Fibroblast of villous mesenchyme (primary cell): ENCODE data around the gene ZNF490. TPM values are rescaled to one million over a fixed set of nuclear protein-coding genes. Genes with fewer than 3 reads are reported as not detected.
"Not testable (repeated sequence)": the region's sequence is repeated elsewhere in the genome, so short reads cannot be mapped to it uniquely, and the experiment has no call there.

Source experiments
- DNase-seq: peaks from one replicate; pipeline ENCODE4 v3.0.0-alpha.2; 2010; ENCODE audit warnings: low read depth
- H3K4me3 ChIP-seq: 2 replicates; pipeline ENCODE4 v1.5.1; 2011; ENCODE audit warnings: low read depth, mild to moderate bottlenecking, low read length
- total RNA-seq: library from RNA; depleted of rRNA; stranded (reverse); fragments of >200 nt; gene quantifications from 2 replicates; pipeline ENCODE4 v1.2.3, GENCODE V29; 2012
- TF ChIP-seq, protein P1 (sequence below): IDR thresholded peaks from 2 replicates; pipeline ENCODE4 v1.5.1; 2012; ENCODE audit warnings: low read depth, mild to moderate bottlenecking, low read length; ENCODE audit not compliant: insufficient read depth

The ZNF490 gene
- total RNA-seq, 1 donor, result 7.8 TPM

DNA sequence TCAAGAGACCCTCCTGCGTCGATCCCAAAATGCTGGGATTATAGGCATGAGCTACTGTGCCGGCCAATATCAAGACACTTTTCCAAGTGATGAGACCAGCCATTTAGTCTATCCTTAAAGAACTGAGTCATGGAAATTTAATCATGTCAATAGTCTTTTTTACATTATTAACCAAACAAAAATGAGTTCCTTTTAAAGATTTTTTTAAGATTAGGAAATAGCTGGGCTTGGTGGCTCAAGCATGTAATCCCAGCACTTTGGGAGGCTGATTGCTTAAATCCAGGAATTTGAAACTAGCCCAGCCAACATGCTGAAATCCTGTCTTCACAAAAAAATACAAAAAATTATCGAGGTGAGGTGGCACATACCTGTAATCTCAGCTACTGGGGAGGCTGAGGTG is 42.7 kb downstream of the ZNF490 start:
- no peak overlapping the region for H3K4me3 ChIP-seq
- TF ChIP-seq, protein P1, sequence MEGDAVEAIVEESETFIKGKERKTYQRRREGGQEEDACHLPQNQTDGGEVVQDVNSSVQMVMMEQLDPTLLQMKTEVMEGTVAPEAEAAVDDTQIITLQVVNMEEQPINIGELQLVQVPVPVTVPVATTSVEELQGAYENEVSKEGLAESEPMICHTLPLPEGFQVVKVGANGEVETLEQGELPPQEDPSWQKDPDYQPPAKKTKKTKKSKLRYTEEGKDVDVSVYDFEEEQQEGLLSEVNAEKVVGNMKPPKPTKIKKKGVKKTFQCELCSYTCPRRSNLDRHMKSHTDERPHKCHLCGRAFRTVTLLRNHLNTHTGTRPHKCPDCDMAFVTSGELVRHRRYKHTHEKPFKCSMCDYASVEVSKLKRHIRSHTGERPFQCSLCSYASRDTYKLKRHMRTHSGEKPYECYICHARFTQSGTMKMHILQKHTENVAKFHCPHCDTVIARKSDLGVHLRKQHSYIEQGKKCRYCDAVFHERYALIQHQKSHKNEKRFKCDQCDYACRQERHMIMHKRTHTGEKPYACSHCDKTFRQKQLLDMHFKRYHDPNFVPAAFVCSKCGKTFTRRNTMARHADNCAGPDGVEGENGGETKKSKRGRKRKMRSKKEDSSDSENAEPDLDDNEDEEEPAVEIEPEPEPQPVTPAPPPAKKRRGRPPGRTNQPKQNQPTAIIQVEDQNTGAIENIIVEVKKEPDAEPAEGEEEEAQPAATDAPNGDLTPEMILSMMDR, result no peak
- peak; percentile 19 for DNase-seq

DNA sequence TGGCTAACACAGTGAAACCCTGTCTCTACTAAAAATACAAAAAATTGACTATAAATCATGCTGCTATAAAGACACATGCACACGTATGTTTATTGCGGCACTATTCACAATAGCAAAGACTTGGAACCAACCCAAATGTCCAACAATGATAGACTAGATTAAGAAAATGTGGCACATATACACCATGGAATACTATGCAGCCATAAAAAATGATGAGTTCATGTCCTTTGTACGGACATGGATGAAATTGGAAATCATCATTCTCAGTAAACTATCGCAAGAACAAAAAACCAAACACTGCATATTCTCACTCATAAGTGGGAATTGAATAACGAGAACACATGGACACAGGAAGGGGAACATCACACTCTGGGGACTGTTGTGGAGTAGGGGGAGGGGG is 44.2 kb downstream of the ZNF490 start:
- H3K4me3 ChIP-seq, result not testable (repeated sequence)

DNA sequence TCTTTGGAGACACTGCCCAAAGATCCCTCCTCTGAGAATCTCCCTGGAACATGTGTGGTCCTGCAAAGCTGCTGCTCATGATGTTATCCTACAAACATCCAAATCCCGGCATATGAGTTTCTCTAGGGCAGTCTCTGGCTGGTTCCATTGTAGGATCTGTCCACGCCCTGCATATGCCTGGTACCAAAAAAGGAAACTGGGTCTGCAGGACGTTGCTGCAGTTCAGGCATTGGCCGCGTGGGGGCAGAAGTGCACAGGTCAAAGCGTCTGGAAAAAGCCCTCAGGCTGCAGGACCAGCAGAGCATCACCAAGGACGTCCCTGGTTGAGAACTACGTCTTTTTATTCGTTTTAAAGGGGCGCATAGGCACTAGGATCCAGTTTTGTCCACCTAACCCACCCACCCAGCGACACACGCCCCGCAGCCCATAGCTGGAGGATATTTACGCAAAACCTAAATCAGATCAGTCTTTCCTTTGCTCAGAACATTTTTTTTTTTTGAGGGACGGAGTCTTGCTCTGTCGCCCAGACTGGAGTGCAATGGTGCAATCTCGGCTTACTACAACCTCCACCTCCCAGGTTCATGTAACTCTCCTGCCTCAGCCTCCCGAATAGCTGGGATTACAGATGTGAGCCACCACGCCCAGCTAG is 46.5 kb downstream of the ZNF490 start:
- no peak overlapping the region for H3K4me3 ChIP-seq
- TF ChIP-seq, protein P1, result peak; percentile 97
- peak; percentile 87 for DNase-seq

More for the DNA sequence above, 44.2 kb downstream of the ZNF490 start:
- DNase-seq, result not testable (repeated sequence)

DNA sequence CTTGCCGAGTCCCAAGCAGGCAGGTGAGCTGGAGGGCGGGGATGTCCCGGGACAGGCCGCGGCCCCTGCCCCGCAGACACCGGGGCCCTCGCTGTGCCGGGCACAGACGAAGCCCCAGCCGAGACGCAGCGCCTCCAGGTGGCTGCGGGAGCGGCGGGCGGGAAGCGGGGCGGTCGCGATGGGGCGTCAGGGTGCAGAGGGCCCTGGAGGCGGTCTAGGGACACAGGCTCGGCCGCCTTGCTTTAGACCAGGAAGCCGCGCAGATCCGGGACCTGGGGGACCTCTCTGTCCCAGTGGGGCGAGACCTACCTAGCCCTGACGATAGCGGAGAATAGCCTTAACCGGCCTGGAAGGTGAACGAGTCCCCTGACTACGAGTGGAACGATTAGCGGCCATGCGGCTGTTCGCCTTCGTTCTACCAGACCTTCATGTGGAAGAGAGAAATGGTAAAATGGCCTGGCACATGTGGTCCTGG is 55.1 kb downstream of the ZNF490 start:
- TF ChIP-seq, protein P1, result no peak
- DNase-seq, result no peak
- no peak overlapping the region for H3K4me3 ChIP-seq

DNA sequence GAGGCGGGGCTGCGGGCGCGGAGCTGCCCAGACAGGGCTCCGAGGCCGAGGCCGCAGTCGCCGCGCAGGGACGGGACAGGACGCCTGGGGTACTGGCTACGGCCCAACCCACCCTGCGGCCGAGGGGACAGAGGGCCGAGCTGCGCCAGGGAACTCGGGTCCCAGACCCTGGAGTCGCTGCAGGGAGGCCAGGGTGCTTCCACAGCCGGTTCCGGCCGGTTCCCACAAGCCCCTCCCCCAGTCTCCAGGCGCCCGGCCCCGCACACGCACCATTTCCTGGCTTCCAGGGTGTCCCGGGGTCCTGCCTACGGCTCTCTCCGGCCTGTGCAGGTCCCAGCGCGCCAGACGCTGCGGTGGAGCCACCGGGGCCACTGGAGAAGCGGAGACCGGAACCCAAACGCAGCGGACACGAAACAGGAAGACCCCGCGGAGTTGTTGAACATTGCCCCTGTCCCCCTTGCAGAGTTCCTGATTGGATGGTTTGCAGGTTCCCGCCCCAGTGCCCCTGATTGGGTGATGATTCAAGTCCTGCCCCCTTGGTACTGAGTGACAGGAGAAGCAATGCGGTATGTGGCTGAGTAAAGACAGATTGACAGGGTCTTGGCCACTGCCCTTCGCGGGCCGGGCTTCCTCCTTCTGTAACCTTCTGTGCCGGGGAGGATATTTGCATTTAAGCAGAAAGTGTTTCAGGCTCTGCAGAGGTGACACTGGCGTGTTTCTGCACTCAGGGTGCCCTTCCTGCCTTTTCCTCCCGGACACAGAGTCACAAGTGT is 59.4 kb downstream of the ZNF490 start, which contains the start of gene ZNF564:
ZNF564 (minus strand) TSS at position 423 of the 773 bp plus-strand sequence; CDS start at position 273, 150 bp downstream.
- peak; percentile 98 for DNase-seq
- peak within 1 kb of the TSS; percentile 93 for H3K4me3 ChIP-seq
- TF ChIP-seq, protein P1, result peak; percentile 15

DNA sequence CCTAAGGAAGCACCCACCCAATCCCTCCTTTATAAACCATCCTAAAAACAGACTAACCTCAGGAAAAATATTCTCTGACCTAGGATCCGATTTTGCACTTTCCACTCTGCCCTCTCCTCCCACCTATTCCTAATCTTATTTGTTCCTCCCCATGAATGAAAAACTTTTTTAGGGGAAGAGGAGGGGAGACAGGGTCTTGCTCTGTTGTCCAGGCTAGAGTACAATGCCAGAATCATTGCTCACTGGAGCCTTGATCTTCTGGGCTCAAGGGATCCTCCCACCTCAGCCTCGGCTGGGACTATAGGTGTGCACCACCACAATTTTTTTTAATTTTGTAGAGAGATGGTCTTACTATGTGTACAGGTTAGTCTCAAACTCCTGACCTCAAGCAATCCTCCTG is 63.7 kb downstream of the ZNF490 start:
- no peak for DNase-seq
- no peak overlapping the region for H3K4me3 ChIP-seq
- TF ChIP-seq, protein P1, result no peak

DNA sequence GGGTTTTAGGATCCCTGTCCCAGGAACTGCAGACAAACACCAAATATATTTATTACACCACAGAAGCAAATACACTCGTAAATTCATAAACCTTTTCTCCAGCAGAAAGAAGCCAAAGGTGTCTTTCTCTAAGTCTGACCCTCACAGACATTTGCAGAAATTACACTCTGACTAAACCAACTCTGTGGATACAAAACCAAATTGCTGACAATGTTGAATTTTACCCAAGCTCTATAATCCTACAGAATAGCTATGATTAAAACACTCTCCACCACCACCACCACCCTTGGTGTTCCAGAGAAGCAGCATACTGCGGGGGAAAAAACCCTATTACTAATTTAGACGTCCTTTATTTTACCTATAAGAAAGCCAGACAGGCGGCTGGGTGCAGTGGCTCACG is 64.5 kb downstream of the ZNF490 start:
- DNase-seq, result no peak

More for the DNA sequence above, 64.5 kb downstream of the ZNF490 start:
- H3K4me3 ChIP-seq, result no peak overlapping the region
- TF ChIP-seq, protein P1, result no peak
